ENCODE data around the gene RPL6. TPM values are rescaled to one million over a fixed set of nuclear protein-coding genes. Genes with fewer than 3 reads are reported as not detected.

Gene RPL6
- polyA plus RNA-seq, 6 donors from 2014 or later, result 265 to 541 (median 474) TPM

DNA sequence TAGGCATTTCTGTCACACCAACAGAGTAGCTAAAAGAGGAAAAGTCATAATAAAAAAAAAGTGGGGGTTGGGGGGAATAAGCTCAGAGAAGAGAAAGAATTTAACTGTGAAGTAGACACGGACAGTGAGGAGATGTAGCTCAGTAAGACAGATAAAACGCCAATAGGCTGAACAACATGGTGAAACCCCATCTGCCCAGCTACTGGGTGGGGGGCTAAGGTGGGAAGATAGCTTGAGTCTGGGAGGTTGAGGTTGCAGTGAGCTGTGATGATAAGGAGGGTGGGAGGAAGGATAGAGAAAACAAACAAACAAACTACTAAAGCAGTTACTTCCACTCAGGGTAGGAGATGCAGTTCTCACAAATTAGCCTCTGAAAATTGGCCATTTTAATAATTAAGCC lies 52.2 kb downstream of the RPL6 start:
- Mint-ChIP-seq H3K36me3 (no peaks in the 10 kb centered on the region), H3K27ac (peak overlapping the region; percentile 26 to 93 (median 74)), H3K4me1 (peaks cover 39 to 80% (median 66%) of the 10 kb centered on the region in 3 donors), H3K4me3 (peak overlapping the region in 2 of 8 donors; percentile 33 to 86), H3K27me3 (no peaks in the 10 kb centered on the region), H3K9me3 (no peaks in the 10 kb centered on the region)
- ATAC-seq (ENCODE audit: low read depth in 2 of 2) (no peak), DNase-seq (no peak)

Other genes with a start within 250 kb of the RPL6 start
- 10 to 100 TPM in 1 of 6 donors, 1 to 10 TPM in 5; 6.1 to 19.1 (median 8.0) TPM for gene HECTD4, start 27.2 kb downstream of the RPL6 start, polyA plus RNA-seq (ENCODE audit: low read depth in 6 of 6)
- 10 to 100 TPM; 29.3 to 86.3 (median 76.2) TPM for gene PTPN11, start 9.3 kb upstream of the RPL6 start, polyA plus RNA-seq (ENCODE audit: low read depth in 6 of 6)

Data from naive B cell (primary cell).